ENCODE data around the gene TMEM30A.

TMEM30A gene

DNA sequence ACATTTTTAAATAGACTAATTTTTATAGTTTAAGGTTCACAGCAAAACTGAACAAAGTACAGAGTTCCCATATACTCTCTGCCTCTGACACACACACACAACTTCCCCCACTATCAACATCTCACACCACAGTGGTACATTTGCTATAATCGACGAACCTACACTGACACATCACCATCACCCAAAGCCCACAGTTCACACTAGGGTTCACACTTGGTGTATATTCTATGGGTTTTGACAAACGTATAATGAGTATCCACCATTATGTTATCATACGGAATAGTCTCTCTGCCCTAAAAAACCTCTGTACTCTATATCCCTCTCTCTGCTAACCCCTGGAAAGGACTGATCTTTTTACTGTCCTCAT is 15.6 kb downstream of the TMEM30A start:
- no peak for DNase-seq (ENCODE audit: low read depth)
- no peak overlapping the region for H3K4me3 ChIP-seq (ENCODE audit: low read depth, low read length)

DNA sequence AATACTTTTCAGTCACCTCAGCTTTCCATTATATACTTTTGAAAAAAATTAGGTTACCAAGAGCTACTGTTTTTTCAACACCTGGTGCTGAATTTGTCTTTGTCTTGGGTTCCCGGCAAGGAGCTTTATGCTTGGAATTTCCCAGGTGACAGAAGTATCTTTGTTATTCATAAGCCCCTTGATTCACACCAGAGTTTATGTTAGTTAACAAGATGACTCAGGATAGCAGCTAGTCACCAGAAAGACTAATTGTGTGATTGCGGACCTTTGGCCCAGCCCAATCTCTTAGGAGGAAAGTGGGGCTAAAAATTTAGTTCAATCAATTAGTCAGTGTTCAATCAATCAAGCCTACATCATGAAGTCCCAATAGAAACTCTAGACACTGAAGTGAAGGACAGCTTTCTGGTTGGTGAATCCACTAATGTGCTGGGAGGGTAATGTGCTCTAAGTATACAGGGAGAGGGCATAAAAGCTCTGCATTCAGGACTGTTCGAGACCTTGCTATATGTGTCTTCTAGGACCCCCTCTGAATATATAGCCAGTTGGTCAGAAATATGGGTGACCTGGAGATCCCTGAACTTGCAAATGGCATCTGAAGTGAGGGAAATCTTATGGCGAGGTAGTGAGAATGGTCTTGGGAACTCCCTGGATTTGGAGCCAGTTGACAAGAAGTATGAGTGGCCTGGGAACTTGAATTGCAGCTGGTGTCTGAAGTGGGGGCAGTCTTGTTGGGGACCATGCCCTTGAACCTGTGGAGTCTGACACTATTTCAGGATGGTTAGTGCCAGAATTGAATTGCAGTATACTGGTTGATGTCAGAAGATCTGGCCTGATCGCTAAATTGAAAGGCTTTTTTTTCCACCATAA is 16.2 kb downstream of the TMEM30A start:
- H3K4me3 ChIP-seq (ENCODE audit: low read depth, low read length) = no peak overlapping the region
- no peak for DNase-seq (ENCODE audit: low read depth)

DNA sequence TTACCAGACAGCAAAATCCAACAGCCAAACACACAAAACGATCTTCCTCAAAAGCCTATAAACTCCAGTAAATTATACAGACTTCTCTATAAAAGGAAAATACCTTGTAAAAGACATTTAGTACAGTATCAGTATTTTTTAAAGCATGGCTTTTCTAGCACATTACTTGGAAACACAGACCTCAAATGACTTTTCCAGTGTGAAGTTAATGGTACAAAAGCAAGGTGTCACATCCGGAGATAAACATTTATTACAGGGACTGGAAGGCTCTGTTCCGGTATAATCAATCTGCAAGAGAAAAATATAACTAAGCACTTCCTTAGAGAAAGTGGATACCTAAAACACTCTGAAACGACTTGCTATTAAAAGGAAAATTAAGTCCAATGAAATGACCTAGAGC is 17.1 kb downstream of the TMEM30A start:
- no peak for DNase-seq (ENCODE audit: low read depth)
- no peak overlapping the region for H3K4me3 ChIP-seq (ENCODE audit: low read depth, low read length)

GRCh38 chr6:75266716-75267291 is 17.8 kb downstream of the TMEM30A start:
- H3K4me3 ChIP-seq (ENCODE audit: low read depth, low read length) = no peak overlapping the region
- peak; percentile 33 for DNase-seq (ENCODE audit: low read depth)

- no peak overlapping the region for H3K4me3 ChIP-seq (ENCODE audit: low read depth, low read length)
- no peak for DNase-seq (ENCODE audit: low read depth)
Measured at GRCh38 chr6:75263401-75263750, 21.2 kb downstream of the TMEM30A start.

DNA sequence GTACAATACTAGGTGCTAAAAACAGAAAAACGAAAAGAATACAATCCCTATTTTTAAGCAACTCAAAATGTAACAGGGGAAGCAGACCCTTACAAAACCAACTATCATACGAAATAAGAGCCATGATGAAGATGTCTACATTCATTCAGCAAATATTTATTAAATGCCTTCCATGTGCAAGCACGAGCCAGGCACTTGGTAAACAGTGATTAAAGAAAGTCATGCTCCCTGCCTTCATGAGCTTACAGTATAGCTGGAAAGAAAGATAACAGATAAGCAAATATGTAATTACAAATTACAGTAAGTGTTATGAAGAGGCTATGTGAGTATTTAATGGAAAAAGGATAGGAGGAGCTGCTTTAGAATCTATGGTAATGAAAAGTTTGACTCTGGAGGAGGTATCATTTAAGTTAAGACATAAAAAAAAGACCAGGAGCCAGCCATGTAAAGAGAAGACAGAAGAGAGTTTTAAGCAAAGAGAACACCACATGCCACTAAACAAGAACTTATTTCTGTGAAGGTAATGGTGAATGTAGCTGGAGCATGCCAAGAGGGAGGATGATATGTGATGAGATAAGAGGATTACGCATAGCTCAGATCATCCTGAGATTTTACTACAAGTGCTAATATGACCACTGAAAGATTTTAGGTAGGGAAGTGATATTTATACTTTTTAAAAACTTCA is 21.7 kb downstream of the TMEM30A start:
- no peak for DNase-seq (ENCODE audit: low read depth)

GRCh38 chr6:75261299-75261698 is 23.3 kb downstream of the TMEM30A start:
- H3K4me3 ChIP-seq (ENCODE audit: low read depth, low read length) = no peak overlapping the region
- DNase-seq (ENCODE audit: low read depth) = no peak

More for the DNA sequence above, 21.7 kb downstream of the TMEM30A start:
- no peak overlapping the region for H3K4me3 ChIP-seq (ENCODE audit: low read depth, low read length)

DNA sequence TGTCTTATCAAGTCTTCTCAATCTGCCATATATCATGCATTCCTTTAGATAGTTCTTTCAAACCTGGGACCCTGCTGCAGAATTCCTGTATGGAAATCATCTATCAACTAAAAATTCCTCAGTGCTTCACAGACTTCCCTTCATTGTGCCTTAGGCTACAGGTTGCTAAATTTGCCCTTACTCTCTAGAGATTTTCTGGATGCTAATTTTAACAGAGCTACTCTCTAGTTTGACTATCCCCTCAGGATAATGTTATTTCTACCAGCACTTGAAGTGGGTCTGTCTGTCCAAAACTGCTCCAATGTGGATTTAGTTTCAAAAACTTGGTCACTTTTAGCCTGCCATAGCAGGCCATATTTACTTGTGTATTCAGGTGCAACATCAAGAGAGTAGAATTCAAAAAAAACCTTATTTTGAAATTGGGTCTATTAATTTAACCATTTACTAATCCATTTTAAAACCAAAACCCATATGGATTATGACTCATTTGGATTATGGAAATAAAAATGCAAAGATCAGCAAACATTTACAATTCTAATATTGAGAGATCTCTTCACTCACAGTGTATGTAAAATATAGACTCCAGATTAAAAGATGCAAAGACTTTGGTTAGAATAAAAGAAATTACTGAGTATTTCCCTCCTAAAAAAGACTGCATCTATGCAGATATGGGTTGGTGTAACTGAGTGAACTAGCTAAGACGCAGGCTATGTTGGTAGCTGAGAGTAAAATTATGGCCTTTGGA is 27.1 kb downstream of the TMEM30A start:
- DNase-seq (ENCODE audit: low read depth) = no peak
- H3K4me3 ChIP-seq (ENCODE audit: low read depth, low read length) = no peak overlapping the region

- DNase-seq (ENCODE audit: low read depth) = no peak
- no peak overlapping the region for H3K4me3 ChIP-seq (ENCODE audit: low read depth, low read length)
Measured at GRCh38 chr6:75250552-75250951, 34.0 kb downstream of the TMEM30A start.

- H3K4me3 ChIP-seq (ENCODE audit: low read depth, low read length) = no peak overlapping the region
- DNase-seq (ENCODE audit: low read depth) = no peak
Measured at GRCh38 chr6:75249837-75250236, 34.8 kb downstream of the TMEM30A start.

DNA sequence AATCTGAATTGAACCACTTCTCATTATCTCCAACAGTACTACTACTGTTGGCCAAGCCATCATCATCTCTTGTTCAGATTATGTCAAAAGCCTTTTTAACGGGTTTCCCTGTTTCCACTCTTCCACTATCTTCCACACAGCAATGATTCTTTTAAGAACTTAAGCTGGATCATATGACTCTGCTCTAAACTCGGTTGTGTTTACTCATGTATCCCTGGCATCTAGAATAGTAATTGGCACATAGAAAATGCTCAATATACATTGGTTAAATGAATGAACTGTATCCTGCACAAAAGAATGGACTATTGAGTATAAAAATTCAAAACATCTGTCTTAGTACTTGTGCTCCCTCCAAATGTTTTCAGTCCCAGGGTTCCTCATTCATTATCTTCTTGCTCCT is 38.2 kb downstream of the TMEM30A start:
- no peak overlapping the region for H3K4me3 ChIP-seq (ENCODE audit: low read depth, low read length)
- no peak for DNase-seq (ENCODE audit: low read depth)

- no peak for DNase-seq (ENCODE audit: low read depth)
- H3K4me3 ChIP-seq (ENCODE audit: low read depth, low read length) = peak overlapping the region; percentile 83
Measured at GRCh38 chr6:75244063-75244584, 40.5 kb downstream of the TMEM30A start.

GRCh38 chr6:75243333-75244062 is 41.1 kb downstream of the TMEM30A start, which contains the start of gene COX7A2:
Gene COX7A2, minus strand, starts transcription at chr6:75243801. Its CDS starts 67 bp downstream, at chr6:75243734.
- H3K4me3 ChIP-seq (ENCODE audit: low read depth, low read length) = peak within 1 kb of the TSS; percentile 83
- DNase-seq (ENCODE audit: low read depth) = peak; percentile 96

DNA sequence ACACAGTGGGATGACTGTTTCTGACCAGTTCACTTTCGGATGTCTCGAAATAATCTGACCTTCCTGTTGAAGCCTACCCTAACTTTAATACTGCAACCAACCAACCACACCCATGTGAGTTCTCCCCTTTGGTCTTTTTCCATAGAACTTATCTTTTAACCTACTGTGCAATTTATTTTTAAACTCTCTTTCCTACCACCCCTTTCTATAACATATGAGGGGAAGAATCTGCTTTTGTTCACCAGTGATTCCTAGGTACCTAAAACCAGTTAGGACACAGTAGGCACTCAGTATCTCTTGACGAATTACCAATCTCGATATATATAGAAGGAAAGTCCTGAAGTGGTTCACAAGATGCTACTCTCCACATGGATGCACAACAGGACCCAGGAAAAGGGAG is 48.0 kb downstream of the TMEM30A start:
- no peak for DNase-seq (ENCODE audit: low read depth)
- H3K4me3 ChIP-seq (ENCODE audit: low read depth, low read length) = no peak overlapping the region

- no peak overlapping the region for H3K4me3 ChIP-seq (ENCODE audit: low read depth, low read length)
- DNase-seq (ENCODE audit: low read depth) = no peak
Measured at GRCh38 chr6:75235271-75235670, 49.3 kb downstream of the TMEM30A start.

GRCh38 chr6:75234126-75234865 is 50.3 kb downstream of the TMEM30A start:
- DNase-seq (ENCODE audit: low read depth) = no peak

GRCh38 chr6:75233092-75233615 is 51.4 kb downstream of the TMEM30A start:
- H3K4me3 ChIP-seq (ENCODE audit: low read depth, low read length) = no peak overlapping the region
- DNase-seq (ENCODE audit: low read depth) = no peak

More at GRCh38 chr6:75234126-75234865, 50.3 kb downstream of the TMEM30A start:
- no peak overlapping the region for H3K4me3 ChIP-seq (ENCODE audit: low read depth, low read length)

Data from skeletal muscle cell (primary cell).